Uterus (tissue), 4 donors: ENCODE measurements around the gene CD1E. TPM values are rescaled to one million over a fixed set of nuclear protein-coding genes. Genes with fewer than 3 reads are reported as not detected.
"Not testable (repeated sequence)": the region's sequence is repeated elsewhere in the genome, so short reads cannot be mapped to it uniquely, and the experiment has no call there.

Experiments used
- DNase-seq, 2 donors: peaks; one replicate each; pipeline ENCODE4 v3.0.0-alpha.2; 2019 to 2020
- H3K27ac ChIP-seq, 2 donors: fragments of 200-600 bp; sonication (generic); 1 replicate in 1 of 2; 2 replicates in 1 of 2; pipeline ENCODE4 v1.5.1; 2016 to 2018
- H3K27me3 ChIP-seq, 2 donors: fragments of 200-600 bp; sonication (generic); one replicate each; pipeline ENCODE4 v1.5.1; 2018 to 2019; ENCODE audit warnings: control low read depth in 1 of 2
- H3K36me3 ChIP-seq, 2 donors: fragments of 200-600 bp; sonication (generic); one replicate each; pipeline ENCODE4 v1.5.1; 2019; ENCODE audit warnings: control low read depth in 1 of 2
- H3K4me1 ChIP-seq, 2 donors: fragments of 200-600 bp; sonication (generic); one replicate each; pipeline ENCODE4 v1.5.1; 2018 to 2019; ENCODE audit warnings: control low read depth in 1 of 2
- H3K4me3 ChIP-seq, 2 donors: fragments of 200-600 bp; sonication (generic); 1 replicate in 1 of 2; 2 replicates in 1 of 2; pipeline ENCODE4 v1.5.1; 2018 to 2019; ENCODE audit warnings: mild to moderate bottlenecking in 1 of 2
- H3K9me3 ChIP-seq, 2 donors: fragments of 200-600 bp; sonication (generic); one replicate each; pipeline ENCODE4 v1.5.1; 2019; ENCODE audit warnings: control low read depth in 1 of 2
- CTCF ChIP-seq, 4 experiments: fragments of 200-600 bp in 2 of 4; fragments of 450-650 bp in 2 of 4; sonication (generic) in 2 of 4; IDR thresholded peaks; one replicate each; pipeline ENCODE4 v1.5.1; 2016 to 2019; ENCODE audit warnings: antibody characterized with exemption in 4 of 4, mild to moderate bottlenecking in 2 of 4, moderate library complexity in 1 of 4
- POLR2A ChIP-seq, 2 donors: fragments of 450-650 bp; IDR thresholded peaks; one replicate each; pipeline ENCODE4 v1.6.1; 2016; ENCODE audit warnings: antibody characterized with exemption in 2 of 2, mild to moderate bottlenecking in 1 of 2, moderate library complexity in 1 of 2
- intact Hi-C: fragments of 100-400 bp; cut with DNase I; formaldehyde crosslinking; loops from one replicate; pipeline ENCODE4 v1.15.1; 2023; ENCODE audit warnings: low total_unique reads
- total RNA-seq, 4 donors: library from RNA; depleted of rRNA in 3 of 4; stranded (reverse); fragments of >200 nt in 3 of 4; gene quantifications; one replicate each; pipeline versions ENCODE4 v1.1.0 to v1.2.4, GENCODE V29; 2014 to 2023
- donor health status: DM: yes; HTN: yes; CAD: no.

Gene CD1E
- total RNA-seq, 4 donors from 2014 or later: 0.21 TPM; not detected in 3

GRCh38 chr1:158334526-158335212 is 19.0 kb upstream of the CD1E start:
- no peaks in the 10 kb centered on the region for H3K36me3 ChIP-seq

GRCh38 chr1:158335213-158335532 is 18.5 kb upstream of the CD1E start:
- Histone ChIP-seq H3K4me3 (no peak overlapping the region), H3K36me3 (no peaks in the 10 kb centered on the region), H3K4me1 (no peaks in the 10 kb centered on the region), H3K27ac (no peak overlapping the region), H3K9me3 (no peaks in the 10 kb centered on the region), H3K27me3 (no peaks in the 10 kb centered on the region)
- intact Hi-C loops: no loop called here
- no peak for DNase-seq
- TF ChIP-seq CTCF (IDR thresholded peaks at IDR 0.05) (no peak), POLR2A (IDR thresholded peaks at IDR 0.05) (no peak)

More at GRCh38 chr1:158334526-158335212, 19.0 kb upstream of the CD1E start:
- Histone ChIP-seq H3K27me3 (no peaks in the 10 kb centered on the region), H3K4me3 (no peak overlapping the region), H3K4me1 (no peaks in the 10 kb centered on the region), H3K27ac (no peak overlapping the region), H3K9me3 (no peaks in the 10 kb centered on the region)
- intact Hi-C loops: no loop called here
- TF ChIP-seq CTCF (IDR thresholded peaks at IDR 0.05): no peak
- TF ChIP-seq POLR2A (IDR thresholded peaks at IDR 0.05): no peak
- DNase-seq: no peak

- H3K27ac ChIP-seq, intact Hi-C loops, H3K4me3 ChIP-seq, H3K9me3 ChIP-seq, H3K36me3 ChIP-seq, H3K4me1 ChIP-seq, DNase-seq, H3K27me3 ChIP-seq: not testable (repeated sequence)
Measured at GRCh38 chr1:158336413-158336812, 17.3 kb upstream of the CD1E start.

- H3K36me3 ChIP-seq, intact Hi-C loops, DNase-seq, H3K4me3 ChIP-seq, H3K27ac ChIP-seq, H3K27me3 ChIP-seq, H3K4me1 ChIP-seq, H3K9me3 ChIP-seq: not testable (repeated sequence)
Measured at GRCh38 chr1:158348946-158349345, 4.7 kb upstream of the CD1E start.

- TF ChIP-seq CTCF (IDR thresholded peaks at IDR 0.05) (no peak), POLR2A (IDR thresholded peaks at IDR 0.05) (no peak)
- Histone ChIP-seq H3K4me1 (no peaks in the 10 kb centered on the region), H3K36me3 (no peaks in the 10 kb centered on the region), H3K9me3 (no peaks in the 10 kb centered on the region), H3K27me3 (no peaks in the 10 kb centered on the region), H3K4me3 (no peak overlapping the region), H3K27ac (no peak overlapping the region)
- intact Hi-C loops: no loop called here
- no peak for DNase-seq
Measured at GRCh38 chr1:158354255-158354654, 561 bp downstream of the CD1E start.

- no peaks in the 10 kb centered on the region for H3K36me3 ChIP-seq
- H3K27ac ChIP-seq: no peak overlapping the region
- no peaks in the 10 kb centered on the region for H3K9me3 ChIP-seq
- no peaks in the 10 kb centered on the region for H3K4me1 ChIP-seq
- no peak for DNase-seq
- intact Hi-C loops: no loop called here
- H3K4me3 ChIP-seq: no peak overlapping the region
- no peaks in the 10 kb centered on the region for H3K27me3 ChIP-seq
- no peak for TF ChIP-seq POLR2A (IDR thresholded peaks at IDR 0.05)
- no peak for TF ChIP-seq CTCF (IDR thresholded peaks at IDR 0.05)
Measured at GRCh38 chr1:158355773-158356285, 2.1 kb downstream of the CD1E start.
